Body of pancreas (tissue), 4 donors: ENCODE data around the gene ATP1A2.

Experiments used
- CTCF ChIP-seq, 7 experiments: fragments of 450-650 bp in 4 of 7; fragments of 200-600 bp in 3 of 7; sonication (generic) in 3 of 7; IDR thresholded peaks; one replicate each; pipeline ENCODE4 v1.5.1; 2016 to 2019; ENCODE audit warnings: antibody characterized with exemption in 7 of 7
- POLR2A ChIP-seq, 3 donors: fragments of 450-650 bp; IDR thresholded peaks; one replicate each; pipeline ENCODE4 v1.6.1; 2016; ENCODE audit warnings: antibody characterized with exemption in 3 of 3, mild to moderate bottlenecking in 2 of 3

- TF ChIP-seq CTCF (IDR thresholded peaks at IDR 0.05) (no peak), POLR2A (IDR thresholded peaks at IDR 0.05) (no peak)
Observed at GRCh38 chr1:160168609-160169369, 53.2 kb downstream of the ATP1A2 start.
